ENCODE measurements around the gene TMEM250.
A peak's percentile ranks its signal among the peaks of the same experiment; 100 is the strongest.

The TMEM250 gene

GRCh38 chr9:136095070-136096058 is 23.3 kb downstream of the TMEM250 start, which contains the start of gene NACC2:
TSS of gene NACC2 (minus strand) at chr9:136095289. CDS start at chr9:136050521, 44,768 bp downstream.
- DNase-seq (ENCODE audit: low read depth, low spot score): peak; percentile 86

GRCh38 chr9:136093995-136094881 is 24.4 kb downstream of the TMEM250 start:
- peak; percentile 77 for DNase-seq (ENCODE audit: low read depth, low spot score)

- DNase-seq (ENCODE audit: low read depth, low spot score): peak; percentile 72
Measured at GRCh38 chr9:136093346-136093986, 25.2 kb downstream of the TMEM250 start.

- DNase-seq (ENCODE audit: low read depth, low spot score): no peak
Measured at GRCh38 chr9:136092741-136093140, 25.9 kb downstream of the TMEM250 start.

GRCh38 chr9:136092353-136092650 is 26.4 kb downstream of the TMEM250 start:
- DNase-seq (ENCODE audit: low read depth, low spot score): no peak

GRCh38 chr9:136091582-136092352 is 26.9 kb downstream of the TMEM250 start:
- peak; percentile 76 for DNase-seq (ENCODE audit: low read depth, low spot score)

GRCh38 chr9:136090768-136091581 is 27.7 kb downstream of the TMEM250 start:
- DNase-seq (ENCODE audit: low read depth, low spot score): peak; percentile 87

GRCh38 chr9:136090056-136090735 is 28.5 kb downstream of the TMEM250 start:
- DNase-seq (ENCODE audit: low read depth, low spot score): peak; percentile 37

- DNase-seq (ENCODE audit: low read depth, low spot score): peak; percentile 51
Measured at GRCh38 chr9:136089697-136090045, 29.0 kb downstream of the TMEM250 start.

GRCh38 chr9:136088939-136089696 is 29.6 kb downstream of the TMEM250 start:
- no peak for DNase-seq (ENCODE audit: low read depth, low spot score)

- no peak for DNase-seq (ENCODE audit: low read depth, low spot score)
Measured at GRCh38 chr9:136088481-136088938, 30.2 kb downstream of the TMEM250 start.

- DNase-seq (ENCODE audit: low read depth, low spot score): no peak
Measured at GRCh38 chr9:136087741-136088480, 30.8 kb downstream of the TMEM250 start.

GRCh38 chr9:136086951-136087740 is 31.5 kb downstream of the TMEM250 start:
- DNase-seq (ENCODE audit: low read depth, low spot score): no peak

- no peak for DNase-seq (ENCODE audit: low read depth, low spot score)
Measured at GRCh38 chr9:136086213-136086881, 32.3 kb downstream of the TMEM250 start.

- no peak for DNase-seq (ENCODE audit: low read depth, low spot score)
Measured at GRCh38 chr9:136085815-136086212, 32.9 kb downstream of the TMEM250 start.

- no peak for DNase-seq (ENCODE audit: low read depth, low spot score)
Measured at GRCh38 chr9:136084063-136084944, 34.4 kb downstream of the TMEM250 start.

Data from astrocyte of the hippocampus (primary cell).